Erythroblast (primary cell): ENCODE measurements around the gene APIP.

Source experiments
- GATA1 ChIP-seq: IDR thresholded peaks from 2 replicates; pipeline ENCODE4 v1.6.1; 2011; ENCODE audit warnings: low read depth, mild to moderate bottlenecking, control low read depth, low read length, moderate library complexity
- POLR2A ChIP-seq: IDR thresholded peaks from 2 replicates; pipeline ENCODE4 v1.6.1; 2011; ENCODE audit warnings: mild to moderate bottlenecking, low read length

DNA sequence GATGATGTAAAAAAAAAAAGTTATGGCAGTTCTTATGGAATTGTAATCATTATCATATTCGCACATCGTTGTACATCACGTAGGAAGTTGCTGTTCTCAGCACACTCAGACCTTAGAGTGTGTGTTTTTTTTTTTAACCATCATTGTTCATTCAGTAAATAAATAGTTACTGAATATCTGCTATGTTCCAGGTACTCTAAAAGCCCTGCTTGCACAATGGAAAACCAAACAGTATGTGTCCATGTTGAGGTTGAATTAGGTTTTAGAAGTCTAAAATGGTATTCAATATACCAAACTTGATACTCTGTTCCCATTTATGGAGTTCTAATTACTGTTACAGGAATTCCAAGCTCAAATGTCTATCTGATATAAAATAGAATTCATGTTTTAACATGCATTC lies 41.4 kb upstream of the APIP start:
- TF ChIP-seq POLR2A = no peak
- no peak for TF ChIP-seq GATA1
